Testis (tissue), 2 donors: ENCODE data around the gene GABBR2.

Experiments used
- POLR2A ChIP-seq: fragments of 450-650 bp; IDR thresholded peaks from one replicate; pipeline ENCODE4 v1.6.1; 2017; ENCODE audit warnings: antibody characterized with exemption, mild to moderate bottlenecking, moderate library complexity
- TF ChIP-seq, protein P1 (sequence below), 3 experiments: fragments of 450-650 bp in 2 of 3; fragments of 200-600 bp in 1 of 3; sonication (generic) in 1 of 3; IDR thresholded peaks; one replicate each; pipeline ENCODE4 v1.5.1; 2016 to 2019; ENCODE audit warnings: antibody characterized with exemption in 3 of 3, mild to moderate bottlenecking in 2 of 3, moderate library complexity in 1 of 3

DNA sequence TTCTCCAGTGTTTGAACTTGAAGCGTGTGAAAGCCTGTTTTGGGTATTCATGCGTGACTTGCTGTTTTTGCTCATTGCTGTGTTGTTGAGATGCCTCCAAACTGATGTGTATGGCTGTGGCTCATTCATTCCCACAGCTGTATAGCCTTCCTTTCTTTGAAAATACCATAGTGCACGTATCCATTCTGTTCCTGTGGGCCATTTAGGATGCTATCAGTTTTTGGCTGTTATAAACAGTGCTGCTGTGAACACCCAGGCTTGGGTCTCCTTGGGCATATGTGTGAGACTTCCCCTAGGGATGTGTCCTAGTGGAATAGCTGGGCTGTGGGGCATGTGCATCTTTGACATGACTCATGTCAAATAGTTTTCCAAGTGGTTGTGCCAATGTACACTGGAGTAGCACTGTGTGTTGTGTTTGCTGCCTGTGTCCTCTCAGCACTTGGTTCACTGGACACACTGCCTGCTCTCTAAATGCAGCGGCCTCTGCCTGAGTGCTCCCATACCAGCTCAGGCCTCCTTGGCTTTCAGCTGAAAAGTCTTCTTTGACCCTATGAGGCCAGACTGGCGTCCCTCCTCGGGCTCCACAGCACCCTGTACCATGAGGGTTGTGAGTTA is 350.7 kb downstream of the GABBR2 start:
- TF ChIP-seq, protein P1, sequence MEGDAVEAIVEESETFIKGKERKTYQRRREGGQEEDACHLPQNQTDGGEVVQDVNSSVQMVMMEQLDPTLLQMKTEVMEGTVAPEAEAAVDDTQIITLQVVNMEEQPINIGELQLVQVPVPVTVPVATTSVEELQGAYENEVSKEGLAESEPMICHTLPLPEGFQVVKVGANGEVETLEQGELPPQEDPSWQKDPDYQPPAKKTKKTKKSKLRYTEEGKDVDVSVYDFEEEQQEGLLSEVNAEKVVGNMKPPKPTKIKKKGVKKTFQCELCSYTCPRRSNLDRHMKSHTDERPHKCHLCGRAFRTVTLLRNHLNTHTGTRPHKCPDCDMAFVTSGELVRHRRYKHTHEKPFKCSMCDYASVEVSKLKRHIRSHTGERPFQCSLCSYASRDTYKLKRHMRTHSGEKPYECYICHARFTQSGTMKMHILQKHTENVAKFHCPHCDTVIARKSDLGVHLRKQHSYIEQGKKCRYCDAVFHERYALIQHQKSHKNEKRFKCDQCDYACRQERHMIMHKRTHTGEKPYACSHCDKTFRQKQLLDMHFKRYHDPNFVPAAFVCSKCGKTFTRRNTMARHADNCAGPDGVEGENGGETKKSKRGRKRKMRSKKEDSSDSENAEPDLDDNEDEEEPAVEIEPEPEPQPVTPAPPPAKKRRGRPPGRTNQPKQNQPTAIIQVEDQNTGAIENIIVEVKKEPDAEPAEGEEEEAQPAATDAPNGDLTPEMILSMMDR (IDR thresholded peaks at IDR 0.05), result no peak
- no peak for TF ChIP-seq POLR2A
